Measurements from ENCODE around the gene ANKRD23. TPM values are rescaled to one million over a fixed set of nuclear protein-coding genes. Genes with fewer than 3 reads are reported as not detected.
A peak's percentile ranks its signal among the peaks of the same experiment; 100 is the strongest.

ANKRD23 gene
- total and polyA plus RNA-seq, 2 of the 13 experiments (the other 11 are each of a cell fraction or from before 2014, with no cell fraction given): 1.5 to 1.6 TPM

GRCh38 chr2:96868555-96869280 lies 24.9 kb upstream of the ANKRD23 start (continued):
- no peak for TF ChIP-seq GABPA (IDR thresholded peaks at IDR 0.05; ENCODE audit: low read depth, low read length)
- TF ChIP-seq GABPA (CRISPR knock-in tag; IDR thresholded peaks at IDR 0.05; ENCODE audit: low read depth): peak; percentile 90
- no peak; the same call in 1 of the 2 replicates for TF ChIP-seq MLXIP (CRISPR knock-in tag; IDR thresholded peaks at IDR 0.05; ENCODE audit: borderline replicate concordance)
- TF ChIP-seq RXRA (CRISPR knock-in tag; IDR thresholded peaks at IDR 0.05): peak; percentile 61
- no peak; the same call in 1 of the 2 replicates for TF ChIP-seq CAMTA2 (CRISPR knock-in tag; IDR thresholded peaks at IDR 0.05; ENCODE audit: borderline replicate concordance)
- peak; percentile 14; the same call in 1 of the 2 replicates for TF ChIP-seq ATF2 (CRISPR knock-in tag; IDR thresholded peaks at IDR 0.05)
- peak; percentile 85 for TF ChIP-seq KLF12 (CRISPR knock-in tag; IDR thresholded peaks at IDR 0.05; ENCODE audit: borderline replicate concordance)
- TF ChIP-seq NRL (CRISPR knock-in tag; IDR thresholded peaks at IDR 0.05; ENCODE audit: borderline replicate concordance): 0 out of 2 replicates have a peak, but pooled peaks have one; percentile 43
- TF ChIP-seq ZNF574 (CRISPR knock-in tag; IDR thresholded peaks at IDR 0.05): peak; percentile 90
- TF ChIP-seq SRSF4 (IDR thresholded peaks at IDR 0.05; ENCODE audit: low read depth, low read length, poor library complexity, severe bottlenecking): no peak
- TF ChIP-seq ZNF7 (CRISPR knock-in tag; IDR thresholded peaks at IDR 0.05): no peak
- TF ChIP-seq ZNF766 (CRISPR knock-in tag; IDR thresholded peaks at IDR 0.05; ENCODE audit: borderline replicate concordance): no peak
- TF ChIP-seq MLLT10 (CRISPR knock-in tag; IDR thresholded peaks at IDR 0.05): no peak
- TF ChIP-seq ZNF710 (CRISPR knock-in tag; IDR thresholded peaks at IDR 0.05; ENCODE audit: borderline replicate concordance): no peak
- TF ChIP-seq YY1 (IDR thresholded peaks at IDR 0.05; ENCODE audit: insufficient read depth, insufficient replicate concordance, low read depth, low read length): peak; percentile 51
- no peak; the same call in 1 of the 2 replicates for TF ChIP-seq TFE3 (CRISPR knock-in tag; IDR thresholded peaks at IDR 0.05)
- no peak for TF ChIP-seq TBP (CRISPR knock-in tag; IDR thresholded peaks at IDR 0.05)
- 0 out of 2 replicates have a peak, but pooled peaks have one; percentile 34 for TF ChIP-seq MTF1 (CRISPR knock-in tag; IDR thresholded peaks at IDR 0.05)

Data from HepG2 (cell line).